HCT116 (cell line): ENCODE data around the gene NTN3. TPM values are rescaled to one million over a fixed set of nuclear protein-coding genes. Genes with fewer than 3 reads are reported as not detected.

ENCODE experiments used
- ATAC-seq: fragments of 200-7000 bp; cut with Tn5 transposase; 2 replicates; pipeline ENCODE4 v1.9.1; 2020; ENCODE audit warnings: mild to moderate bottlenecking, moderate library complexity
- BruUV-seq: library from RNA; stranded (reverse); fragments of 400-500 nt; replicated peaks from 2 replicates; lab custom pipeline; 2021; lab: Mats Ljungman, UMichigan
- CTCF ChIA-PET: fragments of 300-600 bp; sonication (Branson Sonifier 250); formaldehyde crosslinking; loops from one replicate; lab custom pipeline; 2021; ENCODE audit warnings: antibody characterized with exemption; lab: Charles Lee
- POLR2A ChIA-PET: fragments of 300-600, 350-600 bp; sonication (Branson Sonifier 250); formaldehyde crosslinking; loops from one replicate; lab custom pipeline; 2021; ENCODE audit warnings: antibody characterized with exemption; lab: Charles Lee
- RAD21 ChIA-PET, 2 experiments: fragments of 300-600 bp; sonication (Branson Sonifier 250); formaldehyde crosslinking; loops; one replicate each; lab custom pipeline; 2023; ENCODE audit warnings: low total read pairs in 2 of 2; ENCODE audit not compliant: uncharacterized antibody in 2 of 2, unreplicated experiment in 2 of 2, low non-redundant PET in 1 of 2; lab: Charles Lee
- DNase-seq: peaks from one replicate; pipeline ENCODE4 v3.0.0-alpha.2; 2010; ENCODE audit warnings: low read depth, low spot score
- H2AFZ ChIP-seq: fragments of 200-600 bp; shearing (Covaris generic), sonication (generic); 2 replicates; pipeline ENCODE4 v1.6.1; 2017; ENCODE audit warnings: low read depth, mixed run types, mixed read lengths, antibody characterized with exemption, low read length; ENCODE audit not compliant: poor library complexity, severe bottlenecking
- H3K27ac ChIP-seq: 2 replicates; pipeline ENCODE4 v1.5.1; 2012; ENCODE audit warnings: low read depth, low read length
- H3K27me3 ChIP-seq: fragments of 200-600 bp; sonication (generic); 2 replicates; pipeline ENCODE4 v1.6.1; 2016; ENCODE audit warnings: mixed run types, low read length, mixed read lengths; ENCODE audit not compliant: insufficient read depth
- H3K36me3 ChIP-seq, 2 experiments: fragments of 200-500 bp in 1 of 2; fragments of 200-600 bp in 1 of 2; sonication (Bioruptor generic) in 1 of 2; sonication (generic) in 1 of 2; 2 replicates each; pipeline versions ENCODE4 v1.5.1 to v1.6.1; 2014 to 2016; ENCODE audit warnings: low read length in 2 of 2, inconsistent platforms in 1 of 2, mixed read lengths in 1 of 2, mixed run types in 1 of 2; ENCODE audit not compliant: insufficient read depth in 2 of 2, control insufficient read depth in 1 of 2
- H3K4me1 ChIP-seq, 2 experiments: fragments of 200-600 bp in 1 of 2; sonication (generic) in 1 of 2; 2 replicates each; pipeline versions ENCODE4 v1.5.1 to v1.6.1; 2012 to 2017; ENCODE audit warnings: low read length in 2 of 2, inconsistent platforms in 1 of 2, mild to moderate bottlenecking in 1 of 2, mixed read lengths in 1 of 2, mixed run types in 1 of 2, moderate library complexity in 1 of 2; ENCODE audit not compliant: insufficient read depth in 2 of 2, control insufficient read depth in 1 of 2
- H3K4me2 ChIP-seq: fragments of 200-600 bp; sonication (generic); 2 replicates; pipeline ENCODE4 v1.6.1; 2017; ENCODE audit warnings: mixed run types, low read length, mixed read lengths
- H3K4me3 ChIP-seq, 2 experiments: fragments of 200-600 bp in 1 of 2; sonication (generic) in 1 of 2; replicated peaks in 1 of 2; 2 replicates each; pipeline ENCODE4 v1.5.1; 2011 to 2016; ENCODE audit warnings: low read length in 2 of 2, control low read depth in 1 of 2, low read depth in 1 of 2, mild to moderate bottlenecking in 1 of 2, mixed read lengths in 1 of 2, mixed run types in 1 of 2
- H3K79me2 ChIP-seq: fragments of 200-600 bp; sonication (generic); 2 replicates; pipeline ENCODE4 v1.6.1; 2017; ENCODE audit warnings: mild to moderate bottlenecking, mixed run types, low read length, moderate library complexity, mixed read lengths; ENCODE audit not compliant: insufficient read depth
- H3K9ac ChIP-seq: fragments of 200-600 bp; sonication (generic); 2 replicates; pipeline ENCODE4 v1.6.1; 2016; ENCODE audit warnings: low read length, mixed read lengths
- H3K9me2 ChIP-seq: fragments of 200-600 bp; sonication (generic), shearing (Covaris generic); 2 replicates; pipeline ENCODE4 v1.6.1; 2017; ENCODE audit warnings: mixed run types, mild to moderate bottlenecking, moderate library complexity; ENCODE audit not compliant: insufficient read depth
- H3K9me3 ChIP-seq, 2 experiments: fragments of 200-500 bp in 1 of 2; fragments of 200-600 bp in 1 of 2; sonication (Bioruptor generic) in 1 of 2; sonication (generic) in 1 of 2; 2 replicates each; pipeline ENCODE4 v1.6.1; 2014 to 2017; ENCODE audit warnings: low read length in 2 of 2, mixed read lengths in 2 of 2, inconsistent platforms in 1 of 2, low read depth in 1 of 2, mild to moderate bottlenecking in 1 of 2, mixed run types in 1 of 2, moderate library complexity in 1 of 2; ENCODE audit not compliant: control insufficient read depth in 1 of 2, insufficient read depth in 1 of 2
- H4K20me1 ChIP-seq: fragments of 200-600 bp; sonication (generic), shearing (Covaris generic); 2 replicates; pipeline ENCODE4 v1.6.1; 2017; ENCODE audit warnings: mixed run types, mild to moderate bottlenecking, moderate library complexity; ENCODE audit not compliant: insufficient read depth
- ATF3 ChIP-seq: IDR thresholded peaks from 2 replicates; pipeline ENCODE4 v1.6.1; 2012
- CBX3 ChIP-seq: IDR thresholded peaks from 2 replicates; pipeline ENCODE4 v1.6.1; 2012; ENCODE audit warnings: low read depth
- CEBPB ChIP-seq: IDR thresholded peaks from 2 replicates; pipeline ENCODE4 v1.6.1; 2012; ENCODE audit warnings: low read depth
- CTCF ChIP-seq, 3 experiments: fragments of 200-600 bp in 1 of 3; sonication (generic) in 1 of 3; IDR thresholded peaks in 2 of 3; conservative IDR thresholded peaks in 1 of 3; 2 replicates each; pipeline ENCODE4 v1.5.1; 2012 to 2017; ENCODE audit warnings: low read depth in 2 of 3, low read length in 2 of 3, antibody characterized with exemption in 1 of 3, borderline replicate concordance in 1 of 3, control low read depth in 1 of 3, mild to moderate bottlenecking in 1 of 3, mixed read lengths in 1 of 3, mixed run types in 1 of 3, moderate library complexity in 1 of 3; ENCODE audit not compliant: insufficient read depth in 1 of 3
- EGR1 ChIP-seq: IDR thresholded peaks from 2 replicates; pipeline ENCODE4 v1.6.1; 2012; ENCODE audit warnings: low read depth
- EZH2 ChIP-seq: fragments of 200-600 bp; sonication (generic); IDR thresholded peaks from 2 replicates; pipeline ENCODE4 v1.6.1; 2017; ENCODE audit warnings: antibody characterized with exemption, mixed run types
- EZH2phosphoT487 ChIP-seq: fragments of 200-600 bp; IDR thresholded peaks from 2 replicates; pipeline ENCODE4 v1.6.1; 2018; ENCODE audit warnings: antibody characterized with exemption, borderline replicate concordance
- FOSL1 ChIP-seq: IDR thresholded peaks from 2 replicates; pipeline ENCODE4 v1.6.1; 2012; ENCODE audit warnings: low read depth
- MAX ChIP-seq: IDR thresholded peaks from 2 replicates; pipeline ENCODE4 v1.6.1; 2012
- POLR2AphosphoS5 ChIP-seq: IDR thresholded peaks from 2 replicates; pipeline ENCODE4 v1.6.1; 2011; ENCODE audit warnings: mild to moderate bottlenecking, low read depth, low read length, moderate library complexity
- RAD21 ChIP-seq: IDR thresholded peaks from 2 replicates; pipeline ENCODE4 v1.6.1; 2012; ENCODE audit warnings: low read depth, mild to moderate bottlenecking
- REST ChIP-seq: IDR thresholded peaks from 2 replicates; pipeline ENCODE4 v1.6.1; 2012; ENCODE audit warnings: low read depth
- SP1 ChIP-seq: IDR thresholded peaks from 2 replicates; pipeline ENCODE4 v1.6.1; 2012; ENCODE audit warnings: low read depth
- SRF ChIP-seq: IDR thresholded peaks from 2 replicates; pipeline ENCODE4 v1.6.1; 2012; ENCODE audit warnings: low read depth
- TCF7L2 ChIP-seq: IDR thresholded peaks from 2 replicates; pipeline ENCODE4 v1.7.0; 2011; ENCODE audit warnings: borderline replicate concordance, inconsistent platforms; ENCODE audit not compliant: insufficient read depth, insufficient read length; ENCODE audit errors: extremely low read depth
- YY1 ChIP-seq: IDR thresholded peaks from 2 replicates; pipeline ENCODE4 v1.6.1; 2011; ENCODE audit warnings: low read length, low read depth, moderate library complexity, mild to moderate bottlenecking; ENCODE audit not compliant: insufficient replicate concordance; ENCODE audit errors: extremely low read depth
- ZBTB33 ChIP-seq: IDR thresholded peaks from 2 replicates; pipeline ENCODE4 v1.6.1; 2011; ENCODE audit warnings: mild to moderate bottlenecking, low read length, moderate library complexity; ENCODE audit not compliant: insufficient replicate concordance; ENCODE audit errors: extremely low read depth
- ZFX ChIP-seq: fragments of 450-650 bp; IDR thresholded peaks from 2 replicates; pipeline ENCODE4 v1.6.1; 2017
- ZNF274 ChIP-seq: fragments of 200-500 bp; sonication (Bioruptor generic); IDR thresholded peaks from 2 replicates; pipeline ENCODE4 v1.6.1; 2014; ENCODE audit warnings: mild to moderate bottlenecking, low read depth, low read length, inconsistent platforms
- intact Hi-C: fragments of 100-400 bp; cut with micrococcal nuclease; formaldehyde crosslinking; loops from 2 replicates; pipeline ENCODE4 v1.10.0; 2022
- total RNA-seq: library from RNA; stranded (reverse); gene quantifications from one replicate; pipeline ENCODE4 v1.2.1, GENCODE V29; 2021; ENCODE audit not compliant: unreplicated experiment

NTN3 gene
- total RNA-seq, 1 experiment from 2014 or later, result 0.30 TPM

- intact Hi-C loops, result no loop called here
- Histone ChIP-seq H3K79me2 (peaks cover 41% of the 10 kb centered on the region), H3K4me3 (peak overlapping the region; percentile 30 to 95), H3K9me3 (no peaks in the 10 kb centered on the region), H3K4me1 (peaks cover 20 to 39% of the 10 kb centered on the region in 2 experiments), H3K9me2 (no peaks in the 10 kb centered on the region), H3K36me3 (no peaks in the 10 kb centered on the region), H3K4me2 (peak overlapping the region; percentile 98), H3K27ac (peak overlapping the region; percentile 98), H3K27me3 (no peaks in the 10 kb centered on the region), H2AFZ (no peak overlapping the region)
- POLR2A ChIA-PET, result no interaction called here
- RAD21 ChIA-PET, result no interaction called here
- TF ChIP-seq SRF (no peak), CTCF (IDR thresholded peaks at IDR 0.05 in 2 of 3, conservative IDR thresholded peaks at IDR 0.05 in 1 of 3; ENCODE audit: borderline replicate concordance in 1 of 3, insufficient read depth in 1 of 3, low read depth in 2 of 3, low read length in 2 of 3) (no peak; a peak in 1 of 6 replicates), MAX (no peak), EZH2phosphoT487 (no peak), EZH2 (no peak), CEBPB (no peak), SP1 (no peak), ZBTB33 (no peak), CBX3 (no peak), YY1 (no peak), ZNF274 (no peak), REST (no peak), TCF7L2 (no peak), FOSL1 (no peak), POLR2AphosphoS5 (no peak), ZFX (no peak), RAD21 (no peak), EGR1 (no peak), ATF3 (no peak)
- TF ChIP-seq, all 23 proteins: peak for 0
- ATAC-seq (peak; percentile 19; the same call in 1 of the 2 replicates), DNase-seq (no peak)
- Histone ChIP-seq H4K20me1 (peaks cover 5% of the 10 kb centered on the region; the same call in 1 of the 2 replicates), H3K9ac (peak overlapping the region; percentile 95)
- BruUV-seq, result no TSS peak
- CTCF ChIA-PET, result interaction anchor here (0.5 kb wide), 1 partner anchor 25 kb away, joined by 3 read pairs; the partner anchor contains the start of gene PDPK1
Observed at GRCh38 chr16:2512735-2513404, 41.8 kb downstream of the NTN3 start.
